GM23338 (cell line): ENCODE data around the gene ZPR1. TPM values are rescaled to one million over a fixed set of nuclear protein-coding genes. Genes with fewer than 3 reads are reported as not detected.

ENCODE experiments used
- ATAC-seq: fragments of 200-7000 bp; cut with Tn5 transposase; 3 replicates; pipeline ENCODE4 v1.9.1; 2020
- DNase-seq: peaks from one replicate; pipeline ENCODE4 v3.0.0-alpha.2; 2015; ENCODE audit warnings: low spot score
- H2AFZ ChIP-seq: fragments of 200-600 bp; sonication (generic); 2 replicates; pipeline ENCODE4 v1.8.0; 2016; ENCODE audit warnings: antibody characterized with exemption, mild to moderate bottlenecking, moderate library complexity
- H3F3A ChIP-seq: fragments of 200-600 bp; sonication (generic); replicated peaks from 2 replicates; pipeline ENCODE4 v1.8.0; 2017; ENCODE audit warnings: antibody characterized with exemption, mixed run types, low read depth
- H3K27ac ChIP-seq: fragments of 200-600 bp; sonication (generic); 2 replicates; pipeline ENCODE4 v1.6.1; 2016; ENCODE audit warnings: low read depth
- H3K27me3 ChIP-seq: fragments of 200-600 bp; sonication (generic); 2 replicates; pipeline ENCODE4 v1.8.0; 2016; ENCODE audit warnings: mild to moderate bottlenecking, mixed run types, moderate library complexity; ENCODE audit not compliant: insufficient read depth
- H3K36me3 ChIP-seq: fragments of 200-600 bp; sonication (generic); 2 replicates; pipeline ENCODE4 v1.8.0; 2016; ENCODE audit warnings: mild to moderate bottlenecking; ENCODE audit not compliant: insufficient read depth
- H3K4me1 ChIP-seq: fragments of 200-600 bp; sonication (generic); 2 replicates; pipeline ENCODE4 v1.8.0; 2016; ENCODE audit warnings: mild to moderate bottlenecking, moderate library complexity; ENCODE audit not compliant: insufficient read depth
- H3K4me2 ChIP-seq: fragments of 200-600 bp; sonication (generic); 2 replicates; pipeline ENCODE4 v1.7.1; 2017; ENCODE audit warnings: mixed run types
- H3K4me3 ChIP-seq: fragments of 200-600 bp; sonication (generic); 2 replicates; pipeline ENCODE4 v1.6.1; 2016; ENCODE audit warnings: mixed run types
- H3K79me2 ChIP-seq: fragments of 200-600 bp; sonication (generic); replicated peaks from 2 replicates; pipeline ENCODE4 v1.8.0; 2017; ENCODE audit warnings: mild to moderate bottlenecking; ENCODE audit not compliant: insufficient read depth
- H3K9me2 ChIP-seq: fragments of 200-600 bp; sonication (generic); 2 replicates; pipeline ENCODE4 v1.8.0; 2017; ENCODE audit not compliant: insufficient read depth
- H4K20me1 ChIP-seq: fragments of 200-600 bp; sonication (generic); replicated peaks from 2 replicates; pipeline ENCODE4 v1.8.0; 2017; ENCODE audit warnings: mild to moderate bottlenecking; ENCODE audit not compliant: insufficient read depth
- H3K27ac Mint-ChIP-seq: 2 replicates; pipeline ENCODE4 v1.8.0; 2020; ENCODE audit warnings: inconsistent platforms, mild to moderate bottlenecking, moderate library complexity, mixed read lengths
- H3K27me3 Mint-ChIP-seq: 3 replicates; pipeline ENCODE4 v1.8.0; 2022; ENCODE audit warnings: low read depth, mild to moderate bottlenecking, moderate library complexity, mixed read lengths, inconsistent platforms; ENCODE audit not compliant: insufficient read depth, poor library complexity
- H3K36me3 Mint-ChIP-seq: 3 replicates; pipeline ENCODE4 v1.8.0; 2021; ENCODE audit warnings: low read depth, mild to moderate bottlenecking, inconsistent platforms, moderate library complexity, mixed read lengths
- H3K4me1 Mint-ChIP-seq: 3 replicates; pipeline ENCODE4 v1.8.0; 2020; ENCODE audit warnings: mild to moderate bottlenecking, inconsistent platforms, mixed read lengths
- H3K4me3 Mint-ChIP-seq: 3 replicates; pipeline ENCODE4 v1.8.0; 2021; ENCODE audit warnings: moderate library complexity, mild to moderate bottlenecking, inconsistent platforms, mixed read lengths
- H3K9me3 Mint-ChIP-seq: 3 replicates; pipeline ENCODE4 v1.8.0; 2020; ENCODE audit warnings: moderate library complexity, mild to moderate bottlenecking, inconsistent platforms, mixed read lengths
- CREB1 ChIP-seq: fragments of 250-450 bp; sonication (Bioruptor Pico); IDR thresholded peaks from 2 replicates; pipeline ENCODE4 v1.5.0; 2020; ENCODE audit warnings: low read depth, mild to moderate bottlenecking, moderate library complexity
- CTCF ChIP-seq, 2 experiments: fragments of 200-600 bp in 1 of 2; sonication (generic) in 1 of 2; conservative IDR thresholded peaks; 2 replicates each; pipeline versions ENCODE4 v1.5.1 to v1.6.1; 2016 to 2017; ENCODE audit warnings: antibody characterized with exemption in 2 of 2, low read depth in 2 of 2, mild to moderate bottlenecking in 2 of 2, moderate library complexity in 1 of 2
- EZH2 ChIP-seq: fragments of 200-600 bp; sonication (generic); IDR thresholded peaks from one replicate; pipeline ENCODE4 v1.8.0; 2017; ENCODE audit warnings: antibody characterized with exemption, mild to moderate bottlenecking, low read depth; ENCODE audit not compliant: unreplicated experiment
- EZH2phosphoT487 ChIP-seq: fragments of 200-600 bp; sonication (generic); IDR thresholded peaks from one replicate; pipeline ENCODE4 v1.8.1; 2018; ENCODE audit warnings: antibody characterized with exemption; ENCODE audit not compliant: unreplicated experiment
- JUNB ChIP-seq: IDR thresholded peaks from one replicate; pipeline ENCODE4 v1.6.1; 2016; ENCODE audit warnings: antibody characterized with exemption; ENCODE audit not compliant: unreplicated experiment
- NANOG ChIP-seq: IDR thresholded peaks from 2 replicates; pipeline ENCODE4 v1.6.1; 2016; ENCODE audit warnings: antibody characterized with exemption, borderline replicate concordance
- POLR2AphosphoS5 ChIP-seq: IDR thresholded peaks from 2 replicates; pipeline ENCODE4 v1.6.1; 2016; ENCODE audit warnings: antibody characterized with exemption, low read depth
- REST ChIP-seq: IDR thresholded peaks from one replicate; pipeline ENCODE4 v1.6.1; 2018; ENCODE audit warnings: antibody characterized with exemption; ENCODE audit not compliant: unreplicated experiment
- STAT1 ChIP-seq: IDR thresholded peaks from one replicate; pipeline ENCODE4 v1.6.1; 2016; ENCODE audit warnings: antibody characterized with exemption; ENCODE audit not compliant: unreplicated experiment
- ZNF114 ChIP-seq: fragments of 250-450 bp; sonication (Bioruptor Pico); IDR thresholded peaks from 2 replicates; pipeline ENCODE4 v1.5.0; 2020; ENCODE audit warnings: mild to moderate bottlenecking, moderate library complexity
- ZNF331 ChIP-seq: fragments of 250-450 bp; sonication (Bioruptor Pico); IDR thresholded peaks from 2 replicates; pipeline ENCODE4 v1.5.0; 2020; ENCODE audit warnings: low read depth, mild to moderate bottlenecking, moderate library complexity
- polyA plus RNA-seq: library from polyadenylated mRNA; unstranded; fragments of >200 nt; fragmentation: Nextera tagmentation; extraction: Ambion mirVana; gene quantifications from 2 replicates; pipeline ENCODE4 v1.2.1, GENCODE V29; 2016
- total RNA-seq: library from RNA; depleted of rRNA; stranded (reverse); fragments of >200 nt; shearing (Covaris generic); gene quantifications from 2 replicates; pipeline ENCODE4 v1.2.3, GENCODE V29; 2014
- TF ChIP-seq, protein P1 (sequence below): IDR thresholded peaks from 2 replicates; pipeline ENCODE4 v1.6.1; 2016; ENCODE audit warnings: antibody characterized with exemption
- TF ChIP-seq, protein P2 (sequence below): fragments of 250-450 bp; sonication (Bioruptor Pico); IDR thresholded peaks from 2 replicates; pipeline ENCODE4 v1.5.0; 2020; ENCODE audit warnings: mild to moderate bottlenecking, moderate library complexity

Gene ZPR1
- total and polyA plus RNA-seq, 2 experiments from 2014 or later = 55.4 to 96.7 TPM

GRCh38 chr11:116792144-116792868 is 4.5 kb upstream of the ZPR1 start:
- no peak for TF ChIP-seq ZNF331 (CRISPR knock-in tag)
- TF ChIP-seq POLR2AphosphoS5 = no peak
- no peak for TF ChIP-seq CTCF (conservative IDR thresholded peaks at IDR 0.05; ENCODE audit: low read depth in 2 of 2)
- no peak for TF ChIP-seq JUNB
- TF ChIP-seq NANOG = no peak
- TF ChIP-seq, protein P1, sequence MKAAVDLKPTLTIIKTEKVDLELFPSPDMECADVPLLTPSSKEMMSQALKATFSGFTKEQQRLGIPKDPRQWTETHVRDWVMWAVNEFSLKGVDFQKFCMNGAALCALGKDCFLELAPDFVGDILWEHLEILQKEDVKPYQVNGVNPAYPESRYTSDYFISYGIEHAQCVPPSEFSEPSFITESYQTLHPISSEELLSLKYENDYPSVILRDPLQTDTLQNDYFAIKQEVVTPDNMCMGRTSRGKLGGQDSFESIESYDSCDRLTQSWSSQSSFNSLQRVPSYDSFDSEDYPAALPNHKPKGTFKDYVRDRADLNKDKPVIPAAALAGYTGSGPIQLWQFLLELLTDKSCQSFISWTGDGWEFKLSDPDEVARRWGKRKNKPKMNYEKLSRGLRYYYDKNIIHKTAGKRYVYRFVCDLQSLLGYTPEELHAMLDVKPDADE = no peak
- no peak for TF ChIP-seq CREB1
- no peak for TF ChIP-seq STAT1
- TF ChIP-seq REST = no peak
- no peak for TF ChIP-seq EZH2phosphoT487
- TF ChIP-seq, protein P2, sequence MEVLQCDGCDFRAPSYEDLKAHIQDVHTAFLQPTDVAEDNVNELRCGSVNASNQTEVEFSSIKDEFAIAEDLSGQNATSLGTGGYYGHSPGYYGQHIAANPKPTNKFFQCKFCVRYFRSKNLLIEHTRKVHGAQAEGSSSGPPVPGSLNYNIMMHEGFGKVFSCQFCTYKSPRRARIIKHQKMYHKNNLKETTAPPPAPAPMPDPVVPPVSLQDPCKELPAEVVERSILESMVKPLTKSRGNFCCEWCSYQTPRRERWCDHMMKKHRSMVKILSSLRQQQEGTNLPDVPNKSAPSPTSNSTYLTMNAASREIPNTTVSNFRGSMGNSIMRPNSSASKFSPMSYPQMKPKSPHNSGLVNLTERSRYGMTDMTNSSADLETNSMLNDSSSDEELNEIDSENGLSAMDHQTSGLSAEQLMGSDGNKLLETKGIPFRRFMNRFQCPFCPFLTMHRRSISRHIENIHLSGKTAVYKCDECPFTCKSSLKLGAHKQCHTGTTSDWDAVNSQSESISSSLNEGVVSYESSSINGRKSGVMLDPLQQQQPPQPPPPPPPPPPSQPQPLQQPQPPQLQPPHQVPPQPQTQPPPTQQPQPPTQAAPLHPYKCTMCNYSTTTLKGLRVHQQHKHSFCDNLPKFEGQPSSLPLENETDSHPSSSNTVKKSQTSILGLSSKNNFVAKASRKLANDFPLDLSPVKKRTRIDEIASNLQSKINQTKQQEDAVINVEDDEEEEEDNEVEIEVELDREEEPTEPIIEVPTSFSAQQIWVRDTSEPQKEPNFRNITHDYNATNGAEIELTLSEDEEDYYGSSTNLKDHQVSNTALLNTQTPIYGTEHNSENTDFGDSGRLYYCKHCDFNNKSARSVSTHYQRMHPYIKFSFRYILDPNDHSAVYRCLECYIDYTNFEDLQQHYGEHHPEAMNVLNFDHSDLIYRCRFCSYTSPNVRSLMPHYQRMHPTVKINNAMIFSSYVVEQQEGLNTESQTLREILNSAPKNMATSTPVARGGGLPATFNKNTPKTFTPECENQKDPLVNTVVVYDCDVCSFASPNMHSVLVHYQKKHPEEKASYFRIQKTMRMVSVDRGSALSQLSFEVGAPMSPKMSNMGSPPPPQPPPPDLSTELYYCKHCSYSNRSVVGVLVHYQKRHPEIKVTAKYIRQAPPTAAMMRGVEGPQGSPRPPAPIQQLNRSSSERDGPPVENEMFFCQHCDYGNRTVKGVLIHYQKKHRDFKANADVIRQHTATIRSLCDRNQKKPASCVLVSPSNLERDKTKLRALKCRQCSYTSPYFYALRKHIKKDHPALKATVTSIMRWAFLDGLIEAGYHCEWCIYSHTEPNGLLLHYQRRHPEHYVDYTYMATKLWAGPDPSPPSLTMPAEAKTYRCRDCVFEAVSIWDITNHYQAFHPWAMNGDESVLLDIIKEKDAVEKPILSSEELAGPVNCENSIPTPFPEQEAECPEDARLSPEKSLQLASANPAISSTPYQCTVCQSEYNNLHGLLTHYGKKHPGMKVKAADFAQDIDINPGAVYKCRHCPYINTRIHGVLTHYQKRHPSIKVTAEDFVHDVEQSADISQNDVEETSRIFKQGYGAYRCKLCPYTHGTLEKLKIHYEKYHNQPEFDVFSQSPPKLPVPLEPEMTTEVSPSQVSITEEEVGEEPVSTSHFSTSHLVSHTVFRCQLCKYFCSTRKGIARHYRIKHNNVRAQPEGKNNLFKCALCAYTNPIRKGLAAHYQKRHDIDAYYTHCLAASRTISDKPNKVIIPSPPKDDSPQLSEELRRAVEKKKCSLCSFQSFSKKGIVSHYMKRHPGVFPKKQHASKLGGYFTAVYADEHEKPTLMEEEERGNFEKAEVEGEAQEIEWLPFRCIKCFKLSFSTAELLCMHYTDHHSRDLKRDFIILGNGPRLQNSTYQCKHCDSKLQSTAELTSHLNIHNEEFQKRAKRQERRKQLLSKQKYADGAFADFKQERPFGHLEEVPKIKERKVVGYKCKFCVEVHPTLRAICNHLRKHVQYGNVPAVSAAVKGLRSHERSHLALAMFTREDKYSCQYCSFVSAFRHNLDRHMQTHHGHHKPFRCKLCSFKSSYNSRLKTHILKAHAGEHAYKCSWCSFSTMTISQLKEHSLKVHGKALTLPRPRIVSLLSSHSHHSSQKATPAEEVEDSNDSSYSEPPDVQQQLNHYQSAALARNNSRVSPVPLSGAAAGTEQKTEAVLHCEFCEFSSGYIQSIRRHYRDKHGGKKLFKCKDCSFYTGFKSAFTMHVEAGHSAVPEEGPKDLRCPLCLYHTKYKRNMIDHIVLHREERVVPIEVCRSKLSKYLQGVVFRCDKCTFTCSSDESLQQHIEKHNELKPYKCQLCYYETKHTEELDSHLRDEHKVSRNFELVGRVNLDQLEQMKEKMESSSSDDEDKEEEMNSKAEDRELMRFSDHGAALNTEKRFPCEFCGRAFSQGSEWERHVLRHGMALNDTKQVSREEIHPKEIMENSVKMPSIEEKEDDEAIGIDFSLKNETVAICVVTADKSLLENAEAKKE (CRISPR knock-in tag) = no peak
- TF ChIP-seq ZNF114 (CRISPR knock-in tag) = no peak
- TF ChIP-seq EZH2 = no peak
- Mint-ChIP-seq H3K9me3 (no peaks in the 10 kb centered on the region), H3K4me1 (peaks cover 19% of the 10 kb centered on the region), H3K27ac (no peak overlapping the region), H3K27me3 (peaks cover 10% of the 10 kb centered on the region), H3K36me3 (peaks cover under 1% of the 10 kb centered on the region; the same call in 2 of the 3 replicates), H3K4me3 (no peak overlapping the region)
- Histone ChIP-seq H3F3A (0 out of 2 replicates have a peak, but pooled peaks cover 2% of the 10 kb centered on the region), H3K27me3 (no peaks in the 10 kb centered on the region), H2AFZ (peak overlapping the region; percentile 38; the same call in 1 of the 2 replicates), H3K27ac (no peak overlapping the region), H3K9me2 (peaks cover 6% of the 10 kb centered on the region; the same call in 1 of the 2 replicates), H3K79me2 (peaks cover 4% of the 10 kb centered on the region), H3K36me3 (no peaks in the 10 kb centered on the region), H4K20me1 (no peaks in the 10 kb centered on the region), H3K4me1 (peaks cover 5% of the 10 kb centered on the region), H3K4me2 (no peak overlapping the region), H3K4me3 (no peak overlapping the region)
- ATAC-seq (no peak), DNase-seq (no peak)
